MCF 10A (cell line): Measurements from ENCODE around the gene ZCWPW1. TPM values are rescaled to one million over a fixed set of nuclear protein-coding genes. Genes with fewer than 3 reads are reported as not detected.

Source experiments
- Bru-seq: library from RNA; stranded (reverse); fragments of 400-500 nt; gene quantifications from one replicate; lab custom pipeline; 2021; lab: Mats Ljungman, UMichigan
- BruChase-seq, 2 experiments: library from RNA; stranded (reverse); fragments of 400-500 nt; gene quantifications; one replicate each; lab custom pipeline; 2021; lab: Mats Ljungman, UMichigan
- BruUV-seq: library from RNA; stranded (reverse); fragments of 400-500 nt; replicated peaks from 2 replicates; lab custom pipeline; 2021; lab: Mats Ljungman, UMichigan
- CTCF ChIA-PET: fragments of 300-600 bp; sonication (Branson Sonifier 250); formaldehyde crosslinking; extraction: SDS; loops from one replicate; lab custom pipeline; 2021; ENCODE audit warnings: antibody characterized with exemption, inconsistent platforms; lab: Yijun Ruan, JAX
- POLR2A ChIA-PET: fragments of 300-600, 350-650 bp; sonication (Branson Sonifier 250); formaldehyde crosslinking; extraction: SDS; loops from one replicate; lab custom pipeline; 2020; ENCODE audit warnings: antibody characterized with exemption, inconsistent platforms; lab: Yijun Ruan, JAX
- DNase-seq: peaks from one replicate; pipeline ENCODE4 v3.0.0-alpha.2; 2018; ENCODE audit not compliant: unreplicated experiment
- H3K27ac Mint-ChIP-seq: one replicate; pipeline ENCODE4 v1.8.0; 2022; ENCODE audit warnings: mild to moderate bottlenecking, low read depth, mixed read lengths; ENCODE audit not compliant: unreplicated experiment
- H3K27me3 Mint-ChIP-seq: one replicate; pipeline ENCODE4 v1.8.0; 2022; ENCODE audit warnings: mixed read lengths; ENCODE audit not compliant: insufficient read depth, unreplicated experiment
- H3K36me3 Mint-ChIP-seq: one replicate; pipeline ENCODE4 v1.8.0; 2022; ENCODE audit warnings: mild to moderate bottlenecking, moderate library complexity, mixed read lengths; ENCODE audit not compliant: insufficient read depth, unreplicated experiment
- H3K4me1 Mint-ChIP-seq: one replicate; pipeline ENCODE4 v1.8.0; 2022; ENCODE audit warnings: mixed read lengths; ENCODE audit not compliant: insufficient read depth, unreplicated experiment
- H3K4me3 Mint-ChIP-seq: one replicate; pipeline ENCODE4 v1.8.0; 2022; ENCODE audit warnings: mild to moderate bottlenecking, moderate library complexity, mixed read lengths; ENCODE audit not compliant: unreplicated experiment
- H3K9me3 Mint-ChIP-seq: one replicate; pipeline ENCODE4 v1.8.0; 2022; ENCODE audit warnings: mixed read lengths; ENCODE audit not compliant: unreplicated experiment
- intact Hi-C: fragments of 100-400 bp; cut with micrococcal nuclease; formaldehyde crosslinking; loops from 2 replicates; pipeline ENCODE4 v1.14.1; 2022
- long read RNA-seq: library from polyadenylated mRNA; stranded (forward); transcript quantifications from one replicate; pipeline ENCODE4 v2.0.0, GENCODE V29; 2022
- total RNA-seq: library from RNA; stranded (reverse); gene quantifications from 2 replicates; pipeline ENCODE4 v1.2.3, GENCODE V29; 2022
- TF ChIP-seq, protein P1 (sequence below): fragments of 200-600 bp; IDR thresholded peaks from one replicate; pipeline ENCODE4 v1.8.0; 2022; ENCODE audit warnings: antibody characterized with exemption, mild to moderate bottlenecking; ENCODE audit not compliant: unreplicated experiment

The ZCWPW1 gene, protein sequence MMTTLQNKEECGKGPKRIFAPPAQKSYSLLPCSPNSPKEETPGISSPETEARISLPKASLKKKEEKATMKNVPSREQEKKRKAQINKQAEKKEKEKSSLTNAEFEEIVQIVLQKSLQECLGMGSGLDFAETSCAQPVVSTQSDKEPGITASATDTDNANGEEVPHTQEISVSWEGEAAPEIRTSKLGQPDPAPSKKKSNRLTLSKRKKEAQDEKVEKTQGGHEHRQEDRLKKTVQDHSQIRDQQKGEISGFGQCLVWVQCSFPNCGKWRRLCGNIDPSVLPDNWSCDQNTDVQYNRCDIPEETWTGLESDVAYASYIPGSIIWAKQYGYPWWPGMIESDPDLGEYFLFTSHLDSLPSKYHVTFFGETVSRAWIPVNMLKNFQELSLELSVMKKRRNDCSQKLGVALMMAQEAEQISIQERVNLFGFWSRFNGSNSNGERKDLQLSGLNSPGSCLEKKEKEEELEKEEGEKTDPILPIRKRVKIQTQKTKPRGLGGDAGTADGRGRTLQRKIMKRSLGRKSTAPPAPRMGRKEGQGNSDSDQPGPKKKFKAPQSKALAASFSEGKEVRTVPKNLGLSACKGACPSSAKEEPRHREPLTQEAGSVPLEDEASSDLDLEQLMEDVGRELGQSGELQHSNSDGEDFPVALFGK
- total RNA-seq (6.5 and 8.5 TPM in 2 replicates), Bru-seq, nascent RNA (percentile 49 among the genes with signal in this experiment), BruChase-seq, experiment 1, labeled RNA remaining after a 6-hour chase (percentile 55 among the genes with signal in this experiment), BruChase-seq, experiment 2, labeled RNA remaining after a 2-hour chase (percentile 56 among the genes with signal in this experiment)
- long read RNA-seq, partial matches to known transcripts: 2 of 14 reads
- long read RNA-seq, other reads (novel, unspliced or antisense): 10 of 14 reads

DNA sequence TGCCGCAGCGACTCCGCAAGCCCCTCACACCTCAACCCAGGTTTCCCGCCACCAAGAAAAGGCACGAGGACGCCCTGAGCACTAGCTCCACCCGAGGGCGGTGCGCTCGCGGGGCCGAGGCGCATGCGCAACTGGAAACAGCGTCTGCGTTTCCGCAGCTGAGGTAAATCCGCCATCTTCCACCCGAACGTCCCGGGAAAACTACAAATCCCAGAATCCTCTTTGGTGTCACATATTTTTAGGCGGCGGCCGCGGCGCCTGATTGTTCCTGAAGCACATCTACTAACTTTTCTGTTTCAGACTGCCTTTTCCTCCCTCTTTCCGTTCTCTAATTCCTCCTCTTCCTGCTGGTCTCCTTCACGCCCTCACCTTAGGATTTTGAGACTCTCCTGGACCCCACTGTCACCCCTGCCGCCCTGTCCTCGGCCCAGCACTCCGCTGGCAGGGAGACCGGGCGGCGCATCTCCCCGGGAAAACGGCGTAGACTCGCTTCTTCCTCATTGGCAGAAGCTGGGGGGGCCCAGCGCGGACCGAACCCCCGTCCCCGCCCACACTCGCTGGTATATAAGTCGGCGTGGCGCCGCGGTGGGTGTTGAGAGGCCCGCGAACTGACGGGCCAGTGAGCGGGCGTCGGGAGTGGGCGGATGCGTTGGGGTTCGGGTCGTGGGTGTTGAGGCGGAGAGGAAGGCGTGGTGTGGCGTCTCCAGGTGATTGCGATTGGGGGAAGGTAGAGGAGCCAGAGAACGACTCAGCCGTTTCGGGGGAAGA lies at the start of gene ZCWPW1:
TSS of gene ZCWPW1 (minus strand) at position 505 of the 768 bp plus-strand sequence. CDS start 8,054 bp downstream, outside the sequence.
- Mint-ChIP-seq H3K27me3 (no peaks in the 10 kb centered on the region), H3K4me1 (peaks cover 26% of the 10 kb centered on the region), H3K4me3 (peak within 1 kb of the TSS; percentile 82), H3K27ac (peak within 1 kb of the TSS; percentile 100), H3K9me3 (no peaks in the 10 kb centered on the region), H3K36me3 (peaks cover 33% of the 10 kb centered on the region)
- intact Hi-C loops: no loop called here
- BruUV-seq: TSS peak; percentile 73
- CTCF ChIA-PET: interaction anchor here (0.6 to 1.5 kb wide), 2 partner anchors 18 to 132 kb away, joined by 3 read pairs; no protein-coding TSS in a partner anchor
- TF ChIP-seq, protein P1, sequence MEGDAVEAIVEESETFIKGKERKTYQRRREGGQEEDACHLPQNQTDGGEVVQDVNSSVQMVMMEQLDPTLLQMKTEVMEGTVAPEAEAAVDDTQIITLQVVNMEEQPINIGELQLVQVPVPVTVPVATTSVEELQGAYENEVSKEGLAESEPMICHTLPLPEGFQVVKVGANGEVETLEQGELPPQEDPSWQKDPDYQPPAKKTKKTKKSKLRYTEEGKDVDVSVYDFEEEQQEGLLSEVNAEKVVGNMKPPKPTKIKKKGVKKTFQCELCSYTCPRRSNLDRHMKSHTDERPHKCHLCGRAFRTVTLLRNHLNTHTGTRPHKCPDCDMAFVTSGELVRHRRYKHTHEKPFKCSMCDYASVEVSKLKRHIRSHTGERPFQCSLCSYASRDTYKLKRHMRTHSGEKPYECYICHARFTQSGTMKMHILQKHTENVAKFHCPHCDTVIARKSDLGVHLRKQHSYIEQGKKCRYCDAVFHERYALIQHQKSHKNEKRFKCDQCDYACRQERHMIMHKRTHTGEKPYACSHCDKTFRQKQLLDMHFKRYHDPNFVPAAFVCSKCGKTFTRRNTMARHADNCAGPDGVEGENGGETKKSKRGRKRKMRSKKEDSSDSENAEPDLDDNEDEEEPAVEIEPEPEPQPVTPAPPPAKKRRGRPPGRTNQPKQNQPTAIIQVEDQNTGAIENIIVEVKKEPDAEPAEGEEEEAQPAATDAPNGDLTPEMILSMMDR: no peak
- POLR2A ChIA-PET: interaction anchor here (0.6 to 3.1 kb wide), 45 partner anchors 8 to 1102 kb away, joined by 3 to 31 read pairs (median 4); partner anchors contain the start of genes AGFG2, AP4M1, BUD31 and FBXO24
- DNase-seq: peak; percentile 96

DNA sequence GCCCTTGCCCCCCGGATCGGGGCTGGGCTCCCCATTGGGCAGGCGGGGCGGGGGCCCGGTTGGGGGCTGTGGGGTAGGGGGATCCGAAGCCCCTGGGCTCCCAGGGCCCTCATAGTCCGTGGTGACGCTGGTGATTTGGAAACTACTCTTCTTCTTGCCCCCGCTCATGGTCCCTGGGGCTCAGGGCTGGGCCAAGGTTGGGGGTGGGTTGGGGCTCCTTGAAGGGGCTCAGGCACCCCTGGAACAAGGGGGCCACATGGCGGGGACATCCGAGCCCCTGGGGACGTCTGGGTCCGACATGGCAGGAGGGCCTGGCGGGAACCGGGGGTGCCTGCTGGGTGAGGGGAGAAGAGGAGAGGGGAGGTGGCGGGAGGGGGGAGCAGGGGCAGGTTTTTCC lies 49.4 kb upstream of the ZCWPW1 start:
- POLR2A ChIA-PET: interaction anchor here (0.6 to 3.0 kb wide), 10 partner anchors 31 to 109 kb away, joined by 3 to 18 read pairs (median 9); partner anchors contain the start of genes AGFG2, FBXO24 and LRCH4
- H3K9me3 Mint-ChIP-seq: no peaks in the 10 kb centered on the region
- BruUV-seq: no TSS peak
- H3K4me3 Mint-ChIP-seq: peak overlapping the region; percentile 93
- TF ChIP-seq, protein P1: no peak
- CTCF ChIA-PET: interaction anchor here (0.7 to 4.8 kb wide), 6 partner anchors 9 to 214 kb away, joined by 3 to 45 read pairs (median 4); no protein-coding TSS in a partner anchor
- intact Hi-C loops: loop anchor here (5.0 kb wide), 1 partner anchor 194 kb away; the partner anchor contains the start of gene GNB2
- peak overlapping the region; percentile 99 for H3K27ac Mint-ChIP-seq
- no peak for DNase-seq
- H3K27me3 Mint-ChIP-seq: no peaks in the 10 kb centered on the region
- peaks cover 20% of the 10 kb centered on the region for H3K36me3 Mint-ChIP-seq
- H3K4me1 Mint-ChIP-seq: peaks cover 12% of the 10 kb centered on the region

DNA sequence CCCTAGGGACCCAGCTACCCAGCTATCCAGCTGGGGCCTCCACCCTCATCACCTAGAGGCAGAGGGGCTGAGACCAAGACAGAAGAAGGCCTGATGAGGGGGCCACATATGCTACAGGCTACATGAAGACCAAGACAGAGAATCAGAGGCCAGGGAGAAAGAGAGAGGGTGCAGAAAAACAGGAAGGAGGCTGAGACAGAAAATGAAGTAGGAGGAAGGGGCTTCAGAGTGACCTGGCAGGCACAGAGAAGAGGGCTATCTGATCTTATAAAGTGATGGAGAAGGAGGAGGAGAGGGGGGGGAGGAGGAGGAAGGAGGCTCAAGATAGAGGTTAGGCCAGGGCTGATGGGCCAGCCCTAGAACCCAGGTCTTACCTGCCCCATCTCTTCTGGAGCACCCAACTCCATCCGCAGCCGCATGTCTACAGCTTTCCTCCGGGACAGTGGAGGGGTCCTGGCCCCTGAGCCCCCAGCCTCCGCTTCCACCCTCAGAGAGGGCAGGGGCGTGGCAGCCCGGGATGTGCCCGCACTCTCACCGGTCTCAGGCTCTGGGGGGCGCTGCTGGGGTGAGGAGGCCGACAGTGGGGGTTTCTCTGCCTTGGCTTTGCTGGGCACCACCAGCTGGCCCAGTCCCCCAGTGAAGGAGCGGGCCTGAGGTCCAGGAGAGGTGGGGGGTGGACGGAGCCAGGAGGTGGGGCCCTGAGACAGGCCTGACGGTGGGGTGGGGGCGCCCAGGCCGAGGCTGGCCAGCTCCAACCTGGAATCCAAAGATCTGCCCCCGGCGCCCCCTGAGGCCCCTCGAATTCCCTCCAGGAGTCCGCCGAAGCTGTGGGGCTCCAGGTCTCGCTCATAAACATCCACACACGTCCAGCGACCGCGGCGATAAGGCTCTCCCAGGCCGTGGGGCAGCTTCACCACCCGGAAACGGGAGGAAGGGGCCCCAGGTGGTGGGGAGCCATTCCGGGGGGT lies 48.7 kb upstream of the ZCWPW1 start:
- peak overlapping the region; percentile 93 for H3K4me3 Mint-ChIP-seq
- no TSS peak for BruUV-seq
- H3K36me3 Mint-ChIP-seq: peaks cover 17% of the 10 kb centered on the region
- CTCF ChIA-PET: interaction anchor here (0.5 to 4.8 kb wide), 12 partner anchors 8 to 856 kb away, joined by 3 to 45 read pairs (median 4); no protein-coding TSS in a partner anchor
- DNase-seq: no peak
- H3K9me3 Mint-ChIP-seq: no peaks in the 10 kb centered on the region
- intact Hi-C loops: loop anchor here (5.0 kb wide), 1 partner anchor 195 kb away; the partner anchor contains the start of gene GNB2
- POLR2A ChIA-PET: interaction anchor here (0.6 to 3.0 kb wide), 8 partner anchors 39 to 109 kb away, joined by 3 to 18 read pairs (median 8); partner anchors contain the start of genes AGFG2, FBXO24 and LRCH4
- H3K27me3 Mint-ChIP-seq: no peaks in the 10 kb centered on the region
- H3K27ac Mint-ChIP-seq: peak overlapping the region; percentile 65
- TF ChIP-seq, protein P1: peak; percentile 13
- H3K4me1 Mint-ChIP-seq: peaks cover 12% of the 10 kb centered on the region
